ENCODE data around the gene GPX6. TPM values are rescaled to one million over a fixed set of nuclear protein-coding genes. Genes with fewer than 3 reads are reported as not detected.

GPX6 gene
- total and polyA plus RNA-seq, 10 of the 15 experiments (the other 5 are each of a cell fraction or from before 2014, with no cell fraction given), result not detected

GRCh38 chr6:28563430-28564095, 48.0 kb upstream of the GPX6 start:
- no peak overlapping the region for H3K9ac ChIP-seq (ENCODE audit: control insufficient read depth, insufficient read depth, low read length)
- H4K20me1 ChIP-seq (ENCODE audit: control insufficient read depth, insufficient read depth), result no peaks in the 10 kb centered on the region
- WGBS (ENCODE audit: insufficient coverage, insufficient replicate concordance, low lambda C conversion rate, missing lambda C conversion rate), result 56% methylated on average over 3 of the region's 3 CpGs
- peaks cover 3% of the 10 kb centered on the region; the same call in 2 of the 3 replicates for H3K9me3 ChIP-seq (replicated peaks; ENCODE audit: control insufficient read depth, insufficient read depth, low read length)
- ChIA-PET CTCF (no interaction called here), SMC1A (ENCODE audit: uncharacterized antibody, unreplicated experiment) (interaction anchor here (1.2 kb wide), 1 partner anchor 9 kb away, joined by 4 read pairs; no protein-coding TSS in a partner anchor), POLR2A (no interaction called here), RAD21 (ENCODE audit: unreplicated experiment) (interaction anchor here (0.5 kb wide), 1 partner anchor 452 kb away, joined by 3 read pairs; no protein-coding TSS in a partner anchor)
- H3K4me3 ChIP-seq, result no peak overlapping the region
- ATAC-seq, result no peak
- intact Hi-C loops (cut with micrococcal nuclease; ENCODE audit: unreplicated experiment), result no loop called here
- no peaks in the 10 kb centered on the region for H3K27me3 ChIP-seq (replicated peaks in 1 of 2; ENCODE audit: control insufficient read depth in 2 of 2, insufficient read depth in 2 of 2, low read length in 1 of 2)
- H2AFZ ChIP-seq (ENCODE audit: control insufficient read depth, low read depth, low read length), result no peak overlapping the region
- H3K27ac ChIP-seq (ENCODE audit: control insufficient read depth, insufficient read depth), result no peak overlapping the region
- FAIRE-seq, result no peak
- in situ Hi-C loops (cut with MboI), result no loop called here
- H3K4me1 ChIP-seq (ENCODE audit: control insufficient read depth, insufficient read depth, low read length), result no peaks in the 10 kb centered on the region
- no TSS peak for BruUV-seq (replicated peaks)
- H3K36me3 ChIP-seq (ENCODE audit: control insufficient read depth in 2 of 2, insufficient read depth in 2 of 2, low read length in 1 of 2), result no peaks in the 10 kb centered on the region
- H3K4me2 ChIP-seq (ENCODE audit: control insufficient read depth, insufficient read depth), result no peak overlapping the region
- no peak for DNase-seq (ENCODE audit: low read depth, low spot score)
- no peaks in the 10 kb centered on the region for H3K79me2 ChIP-seq (ENCODE audit: control insufficient read depth, insufficient read depth, low read length)
- TF ChIP-seq CEBPB (IDR thresholded peaks at IDR 0.05; ENCODE audit: borderline replicate concordance in 1 of 2, low read depth in 2 of 2, low read length in 2 of 2) (no peak), IKZF1 (conservative IDR thresholded peaks at IDR 0.05) (no peak), PML (IDR thresholded peaks at IDR 0.05; ENCODE audit: low read length) (no peak), ZBTB40 (IDR thresholded peaks at IDR 0.05; ENCODE audit: borderline replicate concordance) (no peak), MTA3 (IDR thresholded peaks at IDR 0.05; ENCODE audit: borderline replicate concordance, low read length) (no peak), CHD1 (IDR thresholded peaks at IDR 0.05; ENCODE audit: low read depth, low read length) (no peak), ZNF207 (IDR thresholded peaks at IDR 0.05; ENCODE audit: borderline replicate concordance) (no peak), KAT2A (conservative IDR thresholded peaks at IDR 0.05; ENCODE audit: control insufficient read depth, low read depth, low read length) (no peak), YY1 (IDR thresholded peaks at IDR 0.05; ENCODE audit: low read depth, low read length) (no peak), ATF3 (IDR thresholded peaks at IDR 0.05; ENCODE audit: borderline replicate concordance, extremely low read depth, low read depth, low read length) (no peak), E4F1 (IDR thresholded peaks at IDR 0.05; ENCODE audit: borderline replicate concordance, partially characterized antibody) (no peak), TCF12 (IDR thresholded peaks at IDR 0.05; ENCODE audit: low read depth, low read length) (no peak), RAD21 (IDR thresholded peaks at IDR 0.05; ENCODE audit: insufficient read depth, low read depth, low read length) (no peak), SRF (IDR thresholded peaks at IDR 0.05; ENCODE audit: low read depth in 2 of 2, low read length in 2 of 2) (no peak)

All from GM12878 (cell line).